ENCODE results near the gene HERPUD2.
"Not testable (repeated sequence)": the region's sequence is repeated elsewhere in the genome, so short reads cannot be mapped to it uniquely, and the experiment has no call there.

HERPUD2 gene

DNA sequence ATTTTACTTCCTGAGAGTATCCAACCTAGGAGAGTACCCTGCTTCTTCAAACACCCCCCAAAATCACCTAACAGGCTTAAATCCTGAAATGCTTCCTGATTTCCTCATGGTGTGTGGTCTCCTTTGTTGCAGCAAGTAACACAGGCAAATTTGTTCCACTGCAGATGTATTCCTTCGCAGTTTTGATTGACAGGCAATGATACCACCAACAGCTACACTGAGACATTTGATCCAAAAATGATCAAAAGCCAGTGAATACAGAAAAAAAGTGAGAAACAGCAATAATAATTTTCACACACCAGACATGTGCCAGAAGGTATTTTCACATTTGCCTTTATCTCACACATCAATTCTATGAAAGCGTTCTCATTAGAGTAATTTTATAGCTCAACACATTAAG lies 95.9 kb downstream of the HERPUD2 start:
- no peak for DNase-seq

DNA sequence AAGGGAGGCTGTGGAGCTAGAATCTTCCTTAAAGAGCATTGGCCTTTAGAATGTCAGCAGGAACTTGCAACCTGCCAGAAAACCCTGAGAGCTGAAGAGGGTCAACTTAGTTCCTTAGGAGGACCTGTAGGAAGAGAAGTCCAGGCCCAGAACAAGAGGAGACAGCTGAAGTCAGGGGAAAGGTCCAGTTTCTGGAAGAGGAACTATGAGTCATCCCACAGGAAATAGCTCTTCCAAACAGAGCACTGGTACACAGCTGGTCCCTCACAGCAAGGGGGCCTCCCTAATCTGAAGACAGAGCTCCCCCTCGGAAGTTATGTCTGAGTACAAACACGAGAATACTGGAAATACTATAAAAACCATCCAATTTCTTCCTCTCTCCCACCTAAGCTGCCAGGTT lies 98.9 kb downstream of the HERPUD2 start:
- no peak for DNase-seq

DNA sequence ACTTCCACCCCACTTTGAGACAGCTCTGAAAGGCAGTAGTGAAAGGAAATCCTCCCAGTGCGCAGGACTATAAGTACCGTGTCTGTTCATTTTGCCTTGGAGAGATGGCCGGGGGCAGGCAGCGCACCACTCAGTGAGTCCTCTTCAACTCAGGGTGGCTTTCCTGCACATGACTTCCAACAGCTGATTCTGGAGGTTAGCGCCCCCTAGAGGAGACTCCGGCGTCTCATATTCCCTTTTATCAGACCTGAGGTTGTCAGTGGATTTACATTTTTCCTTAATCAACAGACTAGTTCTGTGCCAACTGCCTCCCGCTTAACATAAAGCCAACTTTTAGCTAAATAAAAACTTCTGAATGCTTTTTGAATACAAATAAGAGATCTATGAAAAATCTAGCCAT lies 101.0 kb downstream of the HERPUD2 start:
- DNase-seq, result no peak

DNA sequence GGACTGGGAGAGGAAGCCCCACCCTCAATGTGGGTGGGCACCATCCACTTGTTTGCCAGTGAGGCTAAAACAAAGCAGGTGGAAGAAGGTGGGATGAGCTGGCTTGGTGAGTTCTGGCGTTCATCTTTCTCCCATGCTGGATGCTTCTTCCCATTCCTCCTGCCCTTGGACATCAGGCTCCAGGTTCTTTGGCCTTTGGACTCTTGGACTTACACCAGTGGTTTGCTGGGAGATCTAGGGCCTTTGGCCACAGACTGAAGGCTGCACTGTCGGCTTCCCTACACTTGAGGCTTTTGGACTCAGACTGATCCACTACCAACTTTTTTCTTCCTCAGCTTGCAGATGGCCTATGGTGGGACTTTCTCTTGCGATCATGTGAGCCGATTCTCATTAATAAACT lies 106.3 kb downstream of the HERPUD2 start:
- DNase-seq, result no peak

DNA sequence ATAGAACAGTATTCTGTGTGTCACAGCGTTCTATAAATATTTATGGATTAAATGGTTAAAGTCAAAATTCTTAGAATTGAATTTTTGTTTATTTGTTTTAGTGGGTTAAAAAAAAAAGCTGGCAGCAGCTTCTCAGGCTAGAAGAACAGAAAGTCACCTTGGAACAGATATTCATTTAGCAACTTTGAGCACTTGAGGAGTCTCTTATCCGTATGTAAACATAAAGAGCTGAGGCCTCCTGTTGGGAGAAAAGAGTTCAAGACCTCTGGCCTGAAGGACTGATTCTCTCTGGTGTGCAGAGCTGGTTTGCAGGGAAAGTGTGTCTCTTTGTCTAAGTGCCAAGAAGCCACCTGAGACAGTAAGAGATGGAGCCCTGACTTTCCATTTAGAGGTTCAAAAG lies 109.9 kb downstream of the HERPUD2 start:
- no peak for DNase-seq

DNA sequence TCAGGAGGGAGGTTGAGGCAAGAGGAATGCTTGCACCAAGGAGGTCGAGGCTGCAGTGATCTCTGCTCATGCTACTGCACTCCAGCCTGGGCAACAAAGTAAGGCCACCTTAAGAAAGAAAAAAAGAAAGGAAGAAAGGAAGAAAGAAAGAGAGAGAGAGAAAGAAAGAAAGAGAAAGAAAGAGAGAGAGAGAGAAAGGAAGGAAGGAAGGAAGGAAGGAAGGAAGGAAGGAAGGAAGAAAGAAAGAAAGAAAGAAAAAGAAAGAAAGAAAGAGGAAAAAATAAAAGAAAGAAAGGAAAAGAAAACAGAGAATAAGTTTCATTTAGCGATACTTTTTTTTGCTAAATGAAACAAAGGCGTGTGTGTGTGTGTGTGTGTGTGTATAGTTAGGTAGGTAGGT lies 110.4 kb downstream of the HERPUD2 start:
- not testable (repeated sequence) for DNase-seq

All from activated CD4-positive, alpha-beta T cell treated with anti-CD3 and anti-CD28 coated beads, Interleukin-2, amount 50 U/mL, for 1 hour (primary cell).